ENCODE measurements around the gene TJP3.

TJP3 gene

DNA sequence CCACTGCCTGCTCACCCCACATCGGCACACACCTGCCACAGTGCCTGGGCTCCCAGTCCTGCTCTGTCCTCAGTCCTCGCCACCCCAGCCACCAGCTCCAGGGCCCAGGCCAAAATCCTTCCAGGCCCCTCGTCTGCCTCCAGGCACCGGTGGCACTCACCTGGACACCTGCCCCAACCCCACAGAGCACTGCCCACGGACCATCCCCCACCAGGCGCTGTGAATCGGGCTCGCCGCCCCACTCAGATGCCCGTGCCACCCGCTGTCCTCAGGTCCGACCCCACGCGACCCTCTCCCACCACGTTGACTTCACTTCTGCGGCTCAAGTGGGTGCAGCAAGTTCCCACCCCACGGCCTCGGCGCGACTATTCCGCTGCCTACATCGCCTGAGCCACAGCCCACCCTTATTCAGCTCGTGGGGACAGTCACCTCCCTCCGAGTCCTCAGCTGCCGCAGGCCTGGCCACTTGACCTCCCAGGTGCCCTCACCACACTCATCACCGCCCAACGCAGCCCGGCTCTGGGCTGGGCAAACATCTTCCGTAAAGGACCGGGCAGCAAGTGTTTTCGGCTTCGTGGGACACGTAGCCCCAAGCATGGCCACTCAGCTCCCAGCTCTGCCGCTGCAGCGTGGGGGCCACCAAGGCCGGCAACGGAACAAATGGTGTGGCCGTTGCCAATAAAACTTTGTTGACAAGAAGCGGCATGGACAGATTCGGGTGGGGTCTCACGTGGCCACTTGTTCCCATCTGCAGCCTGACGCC lies 13.6 kb upstream of the TJP3 start:
- Histone ChIP-seq H3K9me3 (ENCODE audit: control insufficient read depth in 1 of 2, low read length in 2 of 2) (no peaks in the 10 kb centered on the region), H3K4me1 (ENCODE audit: control insufficient read depth in 1 of 2, insufficient read depth in 2 of 2, low read length in 2 of 2) (peaks cover 0 to 23% of the 10 kb centered on the region in 2 donors), H3K27me3 (ENCODE audit: low read depth, low read length) (no peaks in the 10 kb centered on the region), H3K27ac (ENCODE audit: low read length) (no peak overlapping the region), H3K36me3 (ENCODE audit: control insufficient read depth in 1 of 2, insufficient read depth in 2 of 2, low read length in 2 of 2) (peaks cover 0 to 14% of the 10 kb centered on the region in 2 donors), H3K4me3 (ENCODE audit: low read depth in 1 of 2, low read length in 2 of 2) (no peak overlapping the region)

DNA sequence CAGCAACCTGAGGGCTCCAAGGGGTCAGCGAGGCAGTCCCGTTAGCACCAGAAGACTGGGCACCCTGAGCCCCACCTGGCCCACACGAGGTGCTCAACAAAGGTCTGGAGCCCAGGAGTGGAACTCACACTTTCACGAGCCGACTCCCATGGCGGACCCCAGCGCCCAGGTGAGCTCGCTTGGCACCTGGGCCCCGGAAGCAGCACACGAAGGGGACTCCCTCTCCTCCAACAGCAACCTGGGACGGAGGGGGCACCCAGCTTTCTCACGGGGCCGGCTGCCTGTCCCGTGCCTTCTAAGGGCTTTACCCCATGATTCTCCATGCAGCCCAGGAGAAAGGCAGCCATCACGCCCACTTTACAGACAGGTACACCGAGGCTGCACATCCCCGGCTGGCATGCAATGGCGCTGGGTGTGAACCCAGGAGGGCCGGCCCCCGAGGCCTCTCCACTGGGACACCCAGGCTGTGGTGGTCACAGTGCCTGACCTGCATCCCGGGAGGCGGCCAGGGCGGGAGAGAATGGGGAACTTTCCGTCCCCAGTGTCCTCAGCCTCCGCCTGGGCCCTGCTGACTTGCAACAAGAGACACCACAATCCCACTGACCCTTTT lies 13.0 kb upstream of the TJP3 start:
- Histone ChIP-seq H3K27me3 (ENCODE audit: low read depth, low read length) (no peaks in the 10 kb centered on the region), H3K9me3 (ENCODE audit: control insufficient read depth in 1 of 2, low read length in 2 of 2) (no peaks in the 10 kb centered on the region), H3K4me3 (ENCODE audit: low read depth in 1 of 2, low read length in 2 of 2) (no peak overlapping the region), H3K36me3 (ENCODE audit: control insufficient read depth in 1 of 2, insufficient read depth in 2 of 2, low read length in 2 of 2) (peaks cover 0 to 11% of the 10 kb centered on the region in 2 donors), H3K4me1 (ENCODE audit: control insufficient read depth in 1 of 2, insufficient read depth in 2 of 2, low read length in 2 of 2) (peaks cover 0 to 23% of the 10 kb centered on the region in 2 donors), H3K27ac (ENCODE audit: low read length) (no peak overlapping the region)

DNA sequence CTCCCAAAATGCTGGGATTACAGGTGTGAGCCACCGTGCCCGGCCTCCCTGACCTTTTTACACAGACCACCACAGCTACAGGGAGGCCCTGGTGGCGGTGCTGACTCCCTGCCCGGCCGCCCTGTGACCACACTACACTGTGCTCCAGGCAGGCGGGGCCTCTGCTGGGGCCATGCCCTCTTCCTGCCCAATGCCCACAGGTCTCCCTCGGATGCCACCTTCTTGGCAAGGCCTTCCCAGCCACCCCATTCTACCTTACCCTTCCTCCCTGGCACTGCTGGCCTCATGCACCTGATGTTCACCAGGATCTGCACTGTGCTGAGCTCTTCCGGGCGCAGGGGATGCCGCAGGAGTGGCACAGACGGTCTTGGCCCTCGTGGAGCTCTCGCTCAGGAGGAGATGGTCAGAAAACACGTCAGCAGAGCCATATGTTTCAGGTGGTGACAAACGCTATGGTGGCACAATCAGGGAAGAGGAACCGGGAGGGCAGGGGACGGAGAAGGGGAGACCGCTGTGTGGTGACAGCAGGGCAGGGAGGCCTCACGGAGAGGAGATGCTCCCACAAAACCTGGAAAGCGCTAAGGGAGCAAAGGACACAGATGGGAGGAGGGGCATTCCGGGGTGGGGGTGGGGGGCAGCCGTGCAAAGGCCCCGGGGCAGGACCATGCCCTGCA lies 12.1 kb upstream of the TJP3 start:
- Histone ChIP-seq H3K4me3 (ENCODE audit: low read depth in 1 of 2, low read length in 2 of 2) (no peak overlapping the region), H3K27me3 (ENCODE audit: low read depth, low read length) (no peaks in the 10 kb centered on the region), H3K9me3 (ENCODE audit: control insufficient read depth in 1 of 2, low read length in 2 of 2) (no peaks in the 10 kb centered on the region), H3K4me1 (ENCODE audit: control insufficient read depth in 1 of 2, insufficient read depth in 2 of 2, low read length in 2 of 2) (peaks cover 0 to 23% of the 10 kb centered on the region in 2 donors), H3K36me3 (ENCODE audit: control insufficient read depth in 1 of 2, insufficient read depth in 2 of 2, low read length in 2 of 2) (peaks cover 0 to 3% of the 10 kb centered on the region in 2 donors), H3K27ac (ENCODE audit: low read length) (no peak overlapping the region)

GRCh38 chr19:3696660-3696995 lies 11.6 kb upstream of the TJP3 start:
- peaks cover 0 to 23% of the 10 kb centered on the region in 2 donors for H3K4me1 ChIP-seq (ENCODE audit: control insufficient read depth in 1 of 2, insufficient read depth in 2 of 2, low read length in 2 of 2)
- H3K36me3 ChIP-seq (ENCODE audit: control insufficient read depth in 1 of 2, insufficient read depth in 2 of 2, low read length in 2 of 2) = peaks cover 0 to 3% of the 10 kb centered on the region in 2 donors

DNA sequence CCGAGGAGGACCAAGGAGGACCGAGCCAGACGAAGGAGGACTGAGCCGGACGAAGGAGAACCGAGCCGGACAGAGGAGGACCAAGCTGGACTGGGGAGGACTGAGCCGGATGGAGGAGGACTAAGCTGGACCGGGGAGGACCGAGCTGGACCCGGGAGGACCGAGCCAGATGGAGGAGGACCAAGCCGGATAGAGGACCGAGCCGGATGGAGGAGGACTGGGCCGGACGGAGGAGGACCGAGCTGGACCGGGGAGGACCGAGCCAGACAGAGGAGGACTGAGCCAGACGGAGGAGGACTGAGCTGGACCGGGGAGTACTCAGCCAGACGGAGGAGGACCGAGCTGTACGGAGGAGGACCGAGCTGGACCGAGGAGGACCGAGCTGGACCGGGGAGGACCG lies 11.1 kb upstream of the TJP3 start:
- Histone ChIP-seq H3K27ac (ENCODE audit: low read length) (no peak overlapping the region), H3K4me1 (ENCODE audit: control insufficient read depth in 1 of 2, insufficient read depth in 2 of 2, low read length in 2 of 2) (peaks cover 0 to 23% of the 10 kb centered on the region in 2 donors), H3K36me3 (ENCODE audit: control insufficient read depth in 1 of 2, insufficient read depth in 2 of 2, low read length in 2 of 2) (peaks cover 0 to 3% of the 10 kb centered on the region in 2 donors), H3K4me3 (ENCODE audit: low read depth in 1 of 2, low read length in 2 of 2) (no peak overlapping the region), H3K27me3 (ENCODE audit: low read depth, low read length) (no peaks in the 10 kb centered on the region), H3K9me3 (ENCODE audit: control insufficient read depth in 1 of 2, low read length in 2 of 2) (no peaks in the 10 kb centered on the region)

More at GRCh38 chr19:3696660-3696995, 11.6 kb upstream of the TJP3 start:
- H3K4me3 ChIP-seq (ENCODE audit: low read depth in 1 of 2, low read length in 2 of 2) = no peak overlapping the region
- H3K9me3 ChIP-seq (ENCODE audit: control insufficient read depth in 1 of 2, low read length in 2 of 2) = no peaks in the 10 kb centered on the region
- H3K27ac ChIP-seq (ENCODE audit: low read length) = no peak overlapping the region
- H3K27me3 ChIP-seq (ENCODE audit: low read depth, low read length) = no peaks in the 10 kb centered on the region

DNA sequence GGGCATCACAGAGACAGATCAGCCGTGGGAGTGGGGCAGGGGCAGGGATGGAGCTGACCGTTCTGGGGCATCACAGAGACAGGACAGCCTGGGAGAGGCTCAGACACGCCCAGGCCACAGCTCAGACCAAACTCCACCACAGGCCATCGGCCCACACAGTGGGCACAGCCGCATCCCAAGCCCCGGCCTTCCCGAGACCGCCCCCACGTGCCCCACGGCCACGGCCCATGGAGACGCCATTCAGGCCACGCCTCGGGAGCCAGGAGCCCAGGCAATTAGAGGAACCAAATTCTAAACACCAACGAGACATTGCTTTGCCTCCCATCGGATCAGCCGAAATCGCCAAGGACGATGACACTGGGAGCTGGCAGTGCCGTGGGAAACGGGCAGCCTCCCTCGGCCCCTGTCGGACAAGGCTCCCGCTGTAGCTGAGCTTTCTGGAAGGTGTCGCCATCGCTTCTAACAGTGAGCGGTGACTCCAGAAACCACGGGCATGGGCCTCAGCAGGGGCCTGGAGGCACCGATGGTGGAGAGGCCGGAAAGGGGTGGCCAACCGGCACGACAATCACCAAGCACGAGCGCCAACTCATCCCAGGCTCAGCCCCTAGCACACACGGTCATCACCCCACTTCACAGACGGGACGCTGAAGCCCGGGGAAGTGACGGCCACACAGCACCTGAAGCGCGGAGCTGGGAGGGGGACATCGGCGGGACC lies 10.4 kb upstream of the TJP3 start:
- Histone ChIP-seq H3K9me3 (ENCODE audit: control insufficient read depth in 1 of 2, low read length in 2 of 2) (no peaks in the 10 kb centered on the region), H3K27ac (ENCODE audit: low read length) (peak overlapping the region; percentile 45), H3K27me3 (ENCODE audit: low read depth, low read length) (no peaks in the 10 kb centered on the region), H3K4me3 (ENCODE audit: low read depth in 1 of 2, low read length in 2 of 2) (peak overlapping the region; percentile 37 to 43), H3K4me1 (ENCODE audit: control insufficient read depth in 1 of 2, insufficient read depth in 2 of 2, low read length in 2 of 2) (peaks cover 0 to 23% of the 10 kb centered on the region in 2 donors), H3K36me3 (ENCODE audit: control insufficient read depth in 1 of 2, insufficient read depth in 2 of 2, low read length in 2 of 2) (peaks cover 0 to 3% of the 10 kb centered on the region in 2 donors)

GRCh38 chr19:3698386-3698950 lies 9.7 kb upstream of the TJP3 start:
- Histone ChIP-seq H3K9me3 (ENCODE audit: control insufficient read depth in 1 of 2, low read length in 2 of 2) (no peaks in the 10 kb centered on the region), H3K27ac (ENCODE audit: low read length) (peak overlapping the region; percentile 45), H3K27me3 (ENCODE audit: low read depth, low read length) (no peaks in the 10 kb centered on the region), H3K4me1 (ENCODE audit: control insufficient read depth in 1 of 2, insufficient read depth in 2 of 2, low read length in 2 of 2) (peaks cover 0 to 16% of the 10 kb centered on the region in 2 donors), H3K36me3 (ENCODE audit: control insufficient read depth in 1 of 2, insufficient read depth in 2 of 2, low read length in 2 of 2) (peaks cover 0 to 3% of the 10 kb centered on the region in 2 donors), H3K4me3 (ENCODE audit: low read depth in 1 of 2, low read length in 2 of 2) (peak overlapping the region; percentile 37 to 43)

DNA sequence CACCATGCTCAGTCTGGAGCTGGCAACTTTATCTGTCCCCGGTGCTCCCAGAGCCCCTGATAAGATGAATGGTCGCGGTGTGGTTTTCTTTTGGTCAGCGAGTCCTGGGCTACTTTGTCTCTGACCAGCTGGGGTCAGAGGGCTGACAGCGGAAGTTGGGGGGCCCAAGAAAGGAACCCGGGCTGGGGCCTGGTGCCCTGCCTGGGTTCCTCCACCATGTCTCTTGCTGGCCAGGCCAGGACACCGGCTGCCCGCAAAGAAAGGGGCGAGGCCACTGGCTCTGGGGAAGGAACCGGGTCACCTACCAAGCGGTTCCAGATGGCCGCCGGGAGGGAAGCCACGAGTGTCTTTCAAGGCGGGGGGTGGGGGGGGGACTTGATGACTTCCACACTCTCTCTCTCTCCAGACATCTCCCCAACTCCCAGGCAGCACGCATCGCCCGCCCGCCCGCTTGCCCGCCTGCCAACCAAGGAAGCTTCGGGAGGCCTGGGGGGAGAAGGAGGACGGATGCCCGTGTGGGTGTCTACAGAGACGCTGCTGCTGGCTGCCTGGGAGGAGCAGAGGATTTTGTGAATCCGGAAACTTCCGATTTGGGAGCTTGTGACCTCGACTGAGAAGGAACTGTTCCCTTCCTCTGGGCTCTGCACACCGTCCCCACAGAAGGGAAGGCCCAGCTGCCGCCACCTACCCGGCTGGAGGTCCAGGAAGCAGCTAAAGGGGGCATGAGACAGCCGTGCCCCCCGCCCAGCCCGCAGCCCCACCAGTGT lies 9.0 kb upstream of the TJP3 start:
- H3K4me1 ChIP-seq (ENCODE audit: control insufficient read depth in 1 of 2, insufficient read depth in 2 of 2, low read length in 2 of 2) = peaks cover 0 to 14% of the 10 kb centered on the region in 2 donors
- peaks cover 0 to 3% of the 10 kb centered on the region in 2 donors for H3K36me3 ChIP-seq (ENCODE audit: control insufficient read depth in 1 of 2, insufficient read depth in 2 of 2, low read length in 2 of 2)
- no peaks in the 10 kb centered on the region for H3K9me3 ChIP-seq (ENCODE audit: control insufficient read depth in 1 of 2, low read length in 2 of 2)
- H3K27ac ChIP-seq (ENCODE audit: low read length) = peak overlapping the region; percentile 63
- peak overlapping the region; percentile 69 to 73 for H3K4me3 ChIP-seq (ENCODE audit: low read depth in 1 of 2, low read length in 2 of 2)
- no peaks in the 10 kb centered on the region for H3K27me3 ChIP-seq (ENCODE audit: low read depth, low read length)

- Histone ChIP-seq H3K27ac (ENCODE audit: low read length) (peak overlapping the region; percentile 63), H3K36me3 (ENCODE audit: control insufficient read depth in 1 of 2, insufficient read depth in 2 of 2, low read length in 2 of 2) (peaks cover 0 to 3% of the 10 kb centered on the region in 2 donors), H3K27me3 (ENCODE audit: low read depth, low read length) (no peaks in the 10 kb centered on the region), H3K4me1 (ENCODE audit: control insufficient read depth in 1 of 2, insufficient read depth in 2 of 2, low read length in 2 of 2) (peaks cover 0 to 8% of the 10 kb centered on the region in 2 donors), H3K4me3 (ENCODE audit: low read depth in 1 of 2, low read length in 2 of 2) (peak overlapping the region; percentile 69 to 73), H3K9me3 (ENCODE audit: control insufficient read depth in 1 of 2, low read length in 2 of 2) (no peaks in the 10 kb centered on the region)
These were observed 8.4 kb upstream of the TJP3 start for GRCh38 chr19:3699741-3700241.
